Astrocyte of the cerebellum (primary cell): ENCODE results near the gene SEC23IP.
"Not testable (repeated sequence)": the region's sequence is repeated elsewhere in the genome, so short reads cannot be mapped to it uniquely, and the experiment has no call there.

Experiments
- DNase-seq: peaks from one replicate; pipeline ENCODE4 v3.0.0-alpha.2; 2011; ENCODE audit warnings: low read depth
- H3K4me3 ChIP-seq: 2 replicates; pipeline ENCODE4 v1.5.1; 2011; ENCODE audit warnings: mild to moderate bottlenecking, low read depth, low read length, moderate library complexity
- in situ Hi-C: cut with HindIII; loops from 2 replicates; pipeline ENCODE4 v1.10.0; 2017; ENCODE audit warnings: low sequenced_read_pairs
- TF ChIP-seq, protein P1 (sequence below): IDR thresholded peaks from 2 replicates; pipeline ENCODE4 v1.5.1; 2012; ENCODE audit warnings: low read length, low read depth, moderate library complexity, mild to moderate bottlenecking; ENCODE audit errors: missing control alignments

Gene SEC23IP

DNA sequence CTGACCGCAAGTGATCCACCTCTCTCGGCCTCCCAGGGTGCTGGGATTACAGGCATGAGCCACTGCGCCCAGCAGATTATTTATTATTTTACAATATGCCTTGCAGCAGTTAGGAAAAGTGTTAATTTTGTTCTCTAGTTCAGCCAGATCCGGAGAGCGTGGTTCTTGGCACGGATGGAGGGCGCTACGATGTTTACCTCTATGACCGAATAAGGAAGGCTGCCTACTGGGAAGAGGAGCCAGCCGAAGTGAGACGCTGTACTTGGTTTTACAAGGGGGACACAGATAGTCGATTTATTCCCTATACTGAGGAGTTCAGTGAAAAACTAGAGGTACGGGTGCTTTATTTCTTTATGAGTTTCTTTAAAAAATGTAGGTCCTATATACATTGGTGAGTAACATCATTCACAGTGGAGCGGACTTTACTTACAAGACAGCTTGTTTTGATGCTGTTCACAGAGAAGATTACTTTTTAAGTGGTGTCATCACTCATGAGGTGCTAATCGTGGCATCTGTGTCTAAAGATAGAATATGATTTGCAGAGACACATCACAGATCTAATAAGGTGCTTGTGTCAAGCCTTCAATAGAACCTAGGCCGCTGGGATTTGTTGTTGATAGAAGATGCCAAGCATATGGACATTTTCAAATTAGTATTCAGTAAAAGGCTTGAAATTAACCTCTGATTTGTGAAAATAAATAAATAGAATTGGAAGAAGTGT, 11.6 kb downstream of the SEC23IP start:
- no peak overlapping the region for H3K4me3 ChIP-seq
- in situ Hi-C loops: no loop called here
- no peak for DNase-seq
- TF ChIP-seq, protein P1, sequence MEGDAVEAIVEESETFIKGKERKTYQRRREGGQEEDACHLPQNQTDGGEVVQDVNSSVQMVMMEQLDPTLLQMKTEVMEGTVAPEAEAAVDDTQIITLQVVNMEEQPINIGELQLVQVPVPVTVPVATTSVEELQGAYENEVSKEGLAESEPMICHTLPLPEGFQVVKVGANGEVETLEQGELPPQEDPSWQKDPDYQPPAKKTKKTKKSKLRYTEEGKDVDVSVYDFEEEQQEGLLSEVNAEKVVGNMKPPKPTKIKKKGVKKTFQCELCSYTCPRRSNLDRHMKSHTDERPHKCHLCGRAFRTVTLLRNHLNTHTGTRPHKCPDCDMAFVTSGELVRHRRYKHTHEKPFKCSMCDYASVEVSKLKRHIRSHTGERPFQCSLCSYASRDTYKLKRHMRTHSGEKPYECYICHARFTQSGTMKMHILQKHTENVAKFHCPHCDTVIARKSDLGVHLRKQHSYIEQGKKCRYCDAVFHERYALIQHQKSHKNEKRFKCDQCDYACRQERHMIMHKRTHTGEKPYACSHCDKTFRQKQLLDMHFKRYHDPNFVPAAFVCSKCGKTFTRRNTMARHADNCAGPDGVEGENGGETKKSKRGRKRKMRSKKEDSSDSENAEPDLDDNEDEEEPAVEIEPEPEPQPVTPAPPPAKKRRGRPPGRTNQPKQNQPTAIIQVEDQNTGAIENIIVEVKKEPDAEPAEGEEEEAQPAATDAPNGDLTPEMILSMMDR: no peak

DNA sequence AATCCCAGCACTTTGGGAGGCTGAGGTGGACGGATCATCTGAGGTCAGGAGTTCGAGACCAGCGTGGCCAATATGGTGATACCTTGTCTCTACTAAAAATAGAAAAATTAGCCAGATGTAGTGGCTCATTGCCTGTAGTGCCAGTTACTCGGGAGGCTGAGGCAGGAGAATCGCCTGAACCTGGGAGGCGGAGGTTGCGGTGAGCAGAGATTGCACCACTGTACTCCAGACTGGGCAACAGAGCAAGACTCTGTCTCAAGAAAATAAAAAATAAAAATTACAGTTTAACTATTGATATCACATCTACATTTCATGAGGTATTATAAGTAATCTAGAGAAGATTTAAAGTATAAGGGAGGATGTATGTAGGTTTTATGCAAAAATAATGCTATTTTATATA, 15.2 kb downstream of the SEC23IP start:
- in situ Hi-C loops, H3K4me3 ChIP-seq, DNase-seq: not testable (repeated sequence)

- no peak for DNase-seq
- TF ChIP-seq, protein P1: no peak
- in situ Hi-C loops: no loop called here
- H3K4me3 ChIP-seq: no peak overlapping the region
Observed at GRCh38 chr10:119908166-119908565, 15.6 kb downstream of the SEC23IP start.

GRCh38 chr10:119910689-119911088, 18.2 kb downstream of the SEC23IP start:
- no peak for DNase-seq
- in situ Hi-C loops: no loop called here
- TF ChIP-seq, protein P1: no peak

GRCh38 chr10:119917777-119918176, 25.2 kb downstream of the SEC23IP start:
- TF ChIP-seq, protein P1: peak; percentile 13
- no peak for DNase-seq
- in situ Hi-C loops: no loop called here
- no peak overlapping the region for H3K4me3 ChIP-seq

More at GRCh38 chr10:119910689-119911088, 18.2 kb downstream of the SEC23IP start:
- H3K4me3 ChIP-seq: no peak overlapping the region

DNA sequence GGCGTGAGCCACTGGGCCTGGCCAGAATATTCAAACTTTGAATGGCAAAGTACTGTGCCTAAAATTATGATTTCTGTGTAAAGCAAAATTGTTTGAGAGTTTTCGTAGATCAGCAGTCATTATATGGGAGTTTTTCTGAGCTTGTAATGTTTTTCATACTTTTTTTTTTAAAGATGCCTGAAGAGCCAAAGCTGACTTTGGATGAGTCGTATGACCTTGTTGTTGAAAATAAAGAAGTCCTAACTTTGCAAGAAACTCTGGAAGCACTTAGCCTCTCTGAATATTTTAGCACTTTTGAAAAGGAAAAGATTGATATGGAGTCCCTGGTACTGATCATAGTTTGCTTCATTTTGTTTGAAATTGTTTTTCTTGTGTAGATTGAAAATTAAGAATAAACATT, 26.7 kb downstream of the SEC23IP start:
- in situ Hi-C loops: no loop called here
- H3K4me3 ChIP-seq: no peak overlapping the region
- no peak for DNase-seq
- TF ChIP-seq, protein P1: no peak

GRCh38 chr10:119919826-119920225, 27.3 kb downstream of the SEC23IP start:
- no peak overlapping the region for H3K4me3 ChIP-seq
- TF ChIP-seq, protein P1: no peak
- in situ Hi-C loops: no loop called here
- DNase-seq: no peak
